GM23248 (cell line): ENCODE data around the gene APOD. TPM values are rescaled to one million over a fixed set of nuclear protein-coding genes. Genes with fewer than 3 reads are reported as not detected.

Experiments
- DNase-seq: peaks from one replicate; pipeline ENCODE4 v3.0.0-alpha.2; 2015
- H2AFZ ChIP-seq: fragments of 200-600 bp; sonication (generic); 2 replicates; pipeline ENCODE4 v1.6.1; 2016; ENCODE audit warnings: antibody characterized with exemption
- H3F3A ChIP-seq: fragments of 200-600 bp; sonication (generic); 2 replicates; pipeline ENCODE4 v1.6.1; 2016; ENCODE audit warnings: mild to moderate bottlenecking, antibody characterized with exemption, mixed run types; ENCODE audit not compliant: insufficient read depth
- H3K27ac ChIP-seq: fragments of 200-600 bp; sonication (generic); 2 replicates; pipeline ENCODE4 v1.5.1; 2016; ENCODE audit warnings: mild to moderate bottlenecking
- H3K27me3 ChIP-seq: fragments of 200-600 bp; sonication (generic); replicated peaks from 2 replicates; pipeline ENCODE4 v1.6.1; 2016; ENCODE audit warnings: mild to moderate bottlenecking; ENCODE audit not compliant: insufficient read depth
- H3K36me3 ChIP-seq: fragments of 200-600 bp; sonication (generic); 2 replicates; pipeline ENCODE4 v1.6.1; 2016; ENCODE audit warnings: low read depth, mild to moderate bottlenecking
- H3K4me1 ChIP-seq: fragments of 200-600 bp; sonication (generic); 2 replicates; pipeline ENCODE4 v1.6.1; 2016; ENCODE audit warnings: mild to moderate bottlenecking; ENCODE audit not compliant: insufficient read depth
- H3K4me2 ChIP-seq: fragments of 200-600 bp; sonication (generic); one replicate; pipeline ENCODE4 v1.6.1; 2016; ENCODE audit warnings: mild to moderate bottlenecking; ENCODE audit not compliant: unreplicated experiment
- H3K4me3 ChIP-seq: fragments of 200-600 bp; sonication (generic); 2 replicates; pipeline ENCODE4 v1.5.1; 2016; ENCODE audit warnings: mild to moderate bottlenecking
- H3K79me2 ChIP-seq: fragments of 200-600 bp; sonication (generic); 2 replicates; pipeline ENCODE4 v1.6.1; 2016; ENCODE audit warnings: mild to moderate bottlenecking; ENCODE audit not compliant: insufficient read depth
- H3K9ac ChIP-seq: fragments of 200-600 bp; sonication (generic); 2 replicates; pipeline ENCODE4 v1.6.1; 2016; ENCODE audit warnings: mild to moderate bottlenecking
- H3K9me2 ChIP-seq: fragments of 200-600 bp; sonication (generic); 2 replicates; pipeline ENCODE4 v1.6.1; 2016; ENCODE audit warnings: mixed run types, mild to moderate bottlenecking, moderate library complexity; ENCODE audit not compliant: insufficient read depth
- H3K9me3 ChIP-seq: fragments of 200-600 bp; sonication (generic); one replicate; pipeline ENCODE4 v1.6.1; 2017; ENCODE audit warnings: low read depth
- H4K20me1 ChIP-seq: fragments of 200-600 bp; sonication (generic); 2 replicates; pipeline ENCODE4 v1.6.0; 2016; ENCODE audit not compliant: insufficient read depth
- EZH2 ChIP-seq: fragments of 200-600 bp; sonication (generic); IDR thresholded peaks from 2 replicates; pipeline ENCODE4 v1.6.1; 2018; ENCODE audit warnings: antibody characterized with exemption, mild to moderate bottlenecking; ENCODE audit not compliant: insufficient read depth, poor library complexity, severe bottlenecking
- EZH2phosphoT487 ChIP-seq: fragments of 200-600 bp; sonication (generic); IDR thresholded peaks from 2 replicates; pipeline ENCODE4 v1.6.1; 2018; ENCODE audit warnings: antibody characterized with exemption, moderate library complexity, mild to moderate bottlenecking, low read depth; ENCODE audit not compliant: insufficient read depth
- WGBS, 2 experiments: methylation state at CpG; one replicate each; pipeline ENCODE4 v1.1.6; 2015 to 2017; ENCODE audit warnings: low lambda C conversion rate in 2 of 2, low coverage in 1 of 2; ENCODE audit errors: missing lambda C conversion rate in 2 of 2; 5-methylcytosine and 5-hydroxymethylcytosine counted together
- in situ Hi-C: fragments of 300-500 bp; cut with MboI; formaldehyde crosslinking; loops from 2 replicates; pipeline ENCODE4 v1.15.0; 2020
- polyA plus RNA-seq: library from polyadenylated mRNA; unstranded; fragments of >200 nt; fragmentation: Nextera tagmentation; extraction: Ambion mirVana; gene quantifications from 2 replicates; pipeline ENCODE4 v1.2.1, GENCODE V29; 2016
- total RNA-seq: library from RNA; depleted of rRNA; stranded (reverse); fragments of >200 nt; shearing (Covaris generic); gene quantifications from 2 replicates; pipeline ENCODE4 v1.2.3, GENCODE V29; 2014

The APOD gene
- total and polyA plus RNA-seq, 2 experiments from 2014 or later: 0.97 to 3.7 TPM

DNA sequence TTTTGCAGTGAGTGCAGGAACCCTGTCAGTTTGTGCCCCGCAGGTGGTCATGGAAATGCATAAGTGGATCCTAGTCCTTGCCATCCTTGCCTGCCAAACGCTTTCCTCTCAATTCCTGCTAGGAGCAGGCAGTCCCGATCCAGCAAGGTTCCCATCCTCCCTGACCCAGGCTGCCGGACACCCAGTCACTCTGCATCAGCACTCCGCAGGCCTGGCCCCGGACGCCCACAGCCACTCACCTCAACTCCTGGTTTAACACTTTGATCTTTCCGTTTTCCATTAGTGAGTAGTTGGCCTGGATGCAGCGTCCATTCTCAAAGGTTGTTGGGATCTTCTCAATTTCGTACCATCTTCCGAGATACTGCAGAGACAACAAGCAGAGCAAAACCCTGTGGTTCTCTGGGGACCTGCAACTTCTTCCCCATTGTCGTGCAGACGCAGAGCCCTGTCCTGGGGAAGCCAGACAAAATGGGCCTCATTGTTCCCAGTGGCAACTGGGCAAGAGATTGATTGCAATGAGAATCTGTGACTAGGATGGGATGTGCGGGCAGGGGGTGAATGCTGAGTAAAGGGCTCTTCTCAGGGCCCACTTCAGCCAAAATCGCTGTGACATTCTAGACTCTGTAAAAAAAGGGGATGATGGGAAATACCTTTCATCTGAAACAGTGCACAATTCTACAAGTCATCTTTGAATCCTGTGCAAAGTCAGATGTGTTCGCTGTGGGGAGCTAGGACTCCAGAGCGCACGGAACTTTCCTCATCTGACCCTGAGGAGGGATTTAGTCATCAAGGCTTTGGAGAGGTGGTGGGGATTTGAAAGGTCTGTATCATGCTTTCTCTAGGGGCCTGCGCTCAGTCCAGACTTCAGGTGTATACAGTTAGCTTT lies 9.9 kb downstream of the APOD start:
- Histone ChIP-seq H3K4me1 (no peaks in the 10 kb centered on the region), H3K9me2 (no peaks in the 10 kb centered on the region), H4K20me1 (no peaks in the 10 kb centered on the region), H3K79me2 (no peaks in the 10 kb centered on the region), H3K9ac (no peak overlapping the region), H3K27ac (no peak overlapping the region), H3K4me2 (no peak overlapping the region), H3K9me3 (no peaks in the 10 kb centered on the region), H3K36me3 (no peaks in the 10 kb centered on the region), H2AFZ (no peak overlapping the region), H3K4me3 (no peak overlapping the region), H3K27me3 (no peaks in the 10 kb centered on the region), H3F3A (no peaks in the 10 kb centered on the region)
- in situ Hi-C loops: no loop called here
- WGBS, 2 experiments: 84 to 85% methylated on average over 19 of the region's 19 CpGs
- TF ChIP-seq EZH2phosphoT487 (no peak), EZH2 (no peak)
- no peak for DNase-seq

DNA sequence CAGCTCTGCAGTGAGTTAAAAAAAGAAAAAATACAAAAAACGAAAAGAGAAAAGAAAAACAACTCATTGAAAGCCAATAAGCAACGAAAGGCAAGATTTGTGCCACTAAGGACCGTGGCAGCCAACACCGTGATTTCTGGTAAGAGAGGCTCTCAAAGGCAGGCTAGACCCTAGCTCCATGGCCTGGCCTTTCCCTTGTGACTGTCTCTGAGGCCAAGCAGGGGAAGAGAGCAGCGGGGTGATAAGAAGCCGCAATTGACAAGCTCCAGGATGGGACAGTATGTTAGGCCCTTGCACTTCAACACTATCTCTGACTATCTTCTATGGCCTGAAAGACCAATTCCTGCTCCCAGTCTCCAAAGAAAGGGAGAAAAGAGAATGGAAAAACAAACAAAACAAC lies 12.4 kb downstream of the APOD start:
- in situ Hi-C loops: no loop called here
- Histone ChIP-seq H2AFZ (no peak overlapping the region), H3F3A (no peaks in the 10 kb centered on the region), H3K27ac (no peak overlapping the region), H3K4me3 (no peak overlapping the region), H4K20me1 (no peaks in the 10 kb centered on the region), H3K79me2 (no peaks in the 10 kb centered on the region), H3K27me3 (no peaks in the 10 kb centered on the region; the same call in 1 of the 2 replicates), H3K9ac (no peak overlapping the region), H3K9me2 (no peaks in the 10 kb centered on the region), H3K9me3 (no peaks in the 10 kb centered on the region), H3K4me1 (no peaks in the 10 kb centered on the region), H3K36me3 (no peaks in the 10 kb centered on the region), H3K4me2 (no peak overlapping the region)
- no peak for TF ChIP-seq EZH2
- TF ChIP-seq EZH2phosphoT487: no peak
- DNase-seq: no peak
- WGBS, 2 experiments: 66 to 68% methylated on average over 6 of the region's 6 CpGs

DNA sequence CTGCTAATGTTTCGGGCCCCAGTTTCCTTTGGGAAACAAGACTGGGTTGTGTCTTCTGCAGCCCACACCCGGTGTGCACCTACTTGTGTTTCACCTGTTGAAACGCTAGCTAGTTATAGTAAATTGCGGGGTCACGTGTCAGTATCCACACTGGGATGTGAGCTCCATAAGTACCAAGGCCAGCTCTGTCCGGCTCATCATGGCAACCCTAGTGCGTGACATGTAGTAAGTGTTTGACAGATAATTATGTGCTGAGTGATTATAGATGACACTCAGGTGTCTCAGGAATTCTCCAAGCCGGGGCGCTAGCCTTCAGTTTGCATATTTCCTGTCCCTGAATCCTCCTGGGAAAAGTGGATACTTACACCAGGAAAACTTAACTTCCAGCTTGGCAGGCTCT lies 12.8 kb downstream of the APOD start:
- no peak for DNase-seq
- Histone ChIP-seq H3K9me3 (no peaks in the 10 kb centered on the region), H3K79me2 (no peaks in the 10 kb centered on the region), H3K36me3 (no peaks in the 10 kb centered on the region), H3K27ac (no peak overlapping the region), H4K20me1 (no peaks in the 10 kb centered on the region), H3K9ac (no peak overlapping the region), H3K27me3 (no peaks in the 10 kb centered on the region; the same call in 1 of the 2 replicates), H3K4me3 (no peak overlapping the region), H3F3A (no peaks in the 10 kb centered on the region), H2AFZ (no peak overlapping the region), H3K4me2 (no peak overlapping the region), H3K9me2 (no peaks in the 10 kb centered on the region), H3K4me1 (no peaks in the 10 kb centered on the region)
- no peak for TF ChIP-seq EZH2
- no peak for TF ChIP-seq EZH2phosphoT487
- WGBS, 2 experiments: 74 to 80% methylated on average over 9 of the region's 9 CpGs
- in situ Hi-C loops: no loop called here

DNA sequence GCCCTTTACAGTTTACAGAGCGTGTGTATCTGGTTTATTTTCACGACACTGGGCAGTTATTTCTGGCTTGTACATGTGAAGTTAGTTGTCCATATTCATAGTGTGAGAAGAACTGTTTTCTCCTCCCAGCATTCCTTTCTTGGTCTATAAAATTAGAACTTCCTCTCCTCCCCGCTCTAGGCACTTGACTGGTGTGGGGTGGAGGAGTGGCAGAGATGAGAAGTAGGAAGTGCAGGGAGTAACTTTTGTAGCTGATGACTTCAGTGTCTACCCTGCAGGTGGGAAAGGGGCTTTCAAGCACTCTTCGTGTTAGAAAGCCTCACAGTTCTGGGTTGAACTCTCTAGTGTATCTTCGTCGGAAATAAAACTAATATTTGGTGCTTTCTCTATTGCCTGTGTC lies 13.4 kb downstream of the APOD start:
- Histone ChIP-seq H3F3A (no peaks in the 10 kb centered on the region), H3K9ac (no peak overlapping the region), H3K9me2 (no peaks in the 10 kb centered on the region), H3K27me3 (no peaks in the 10 kb centered on the region; the same call in 1 of the 2 replicates), H3K9me3 (no peaks in the 10 kb centered on the region), H2AFZ (no peak overlapping the region), H3K4me3 (no peak overlapping the region), H3K4me1 (no peaks in the 10 kb centered on the region), H3K4me2 (no peak overlapping the region), H3K27ac (no peak overlapping the region), H3K36me3 (no peaks in the 10 kb centered on the region), H3K79me2 (no peaks in the 10 kb centered on the region), H4K20me1 (no peaks in the 10 kb centered on the region)
- TF ChIP-seq EZH2 (no peak), EZH2phosphoT487 (no peak)
- DNase-seq: no peak
- 82 to 84% methylated on average over 6 of the region's 6 CpGs for WGBS, 2 experiments
- in situ Hi-C loops: no loop called here
